Adrenal gland (tissue), 12 donors: ENCODE results near the gene MFSD12. TPM values are rescaled to one million over a fixed set of nuclear protein-coding genes. Genes with fewer than 3 reads are reported as not detected.
A peak's percentile ranks its signal among the peaks of the same experiment; 100 is the strongest.

Source experiments
- DNase-seq, 7 donors: peaks; one replicate each; pipeline ENCODE4 v3.0.0-alpha.2; 2019 to 2020
- H3K27ac ChIP-seq, 5 donors: fragments of 200-600 bp; sonication (generic) in 4 of 5; 1 replicate in 3 of 5; 2 replicates in 2 of 5; pipeline versions ENCODE4 v1.5.1 to v1.8.0; 2016 to 2020; ENCODE audit warnings: mild to moderate bottlenecking in 1 of 5
- H3K27me3 ChIP-seq: fragments of 200-600 bp; 2 replicates; pipeline ENCODE4 v1.8.0; 2021
- H3K36me3 ChIP-seq, 2 donors: fragments of 200-600 bp; replicated peaks in 1 of 2; 1 replicate in 1 of 2; 2 replicates in 1 of 2; pipeline versions ENCODE4 v1.5.1 to v1.8.0; 2018 to 2022
- H3K4me1 ChIP-seq, 2 donors: fragments of 200-600 bp; replicated peaks in 1 of 2; 1 replicate in 1 of 2; 2 replicates in 1 of 2; pipeline versions ENCODE4 v1.5.1 to v1.8.0; 2018 to 2021
- H3K4me3 ChIP-seq, 4 donors: fragments of 200-600 bp; sonication (generic) in 3 of 4; one replicate each; pipeline ENCODE4 v1.5.1; 2016 to 2018
- H3K9me3 ChIP-seq, 3 donors: fragments of 200-600 bp; sonication (generic) in 1 of 3; replicated peaks in 1 of 3; 1 replicate in 2 of 3; 2 replicates in 1 of 3; pipeline versions ENCODE4 v1.5.1 to v1.8.0; 2016 to 2021
- CTCF ChIP-seq, 6 experiments: fragments of 450-650 bp in 4 of 6; fragments of 200-600 bp in 2 of 6; sonication (generic) in 1 of 6; IDR thresholded peaks; 1 replicate in 5 of 6; 2 replicates in 1 of 6; pipeline versions ENCODE4 v1.5.1 to v1.8.0; 2016 to 2021; ENCODE audit warnings: antibody characterized with exemption in 6 of 6, mild to moderate bottlenecking in 2 of 6, moderate library complexity in 1 of 6
- POLR2A ChIP-seq, 2 donors: fragments of 450-650 bp; IDR thresholded peaks; one replicate each; pipeline ENCODE4 v1.6.1; 2017; ENCODE audit warnings: antibody characterized with exemption in 2 of 2, mild to moderate bottlenecking in 2 of 2, moderate library complexity in 1 of 2
- WGBS, 4 donors: extraction: QIAGEN DNeasy Blood & Tissue Kit in 2 of 4; methylation state at CpG; one replicate each; pipeline versions ENCODE4 v1.1.5 to v1.1.7; 2013 to 2017; 5-methylcytosine and 5-hydroxymethylcytosine counted together
- intact Hi-C, 2 donors: fragments of 100-400 bp; cut with DNase I; formaldehyde crosslinking; loops; one replicate each; pipeline versions ENCODE4 v1.14.1 to v1.15.0; 2022 to 2023
- polyA plus RNA-seq, 3 donors: library from polyadenylated mRNA; stranded (reverse); fragments of 200-250 nt in 2 of 3; fragments of 350-450 nt in 1 of 3; fragmentation: Illumina TruSeq in 1 of 3; extraction: RNeasy Lipid Tissue Mini Kit (QIAGEN cat#74804) in 1 of 3; gene quantifications; one replicate each; pipeline ENCODE4 v1.2.3, GENCODE V29; 2013 to 2014
- total RNA-seq, 9 donors: library from RNA; depleted of rRNA in 4 of 9; stranded (reverse); fragments of >200 nt in 4 of 9; fragments of 120-200 nt in 1 of 9; fragmentation: NEBNext Ultra II Directional in 1 of 9; extraction: Animal tissue kit (Norgen Biotek cat#: 25700) in 1 of 9; gene quantifications; one replicate each; pipeline versions ENCODE4 v1.1.0 to v1.2.4, GENCODE V29; 2013 to 2023
- donor health status: healthy with polysubstance abuse.
- donor health status: Bipolar disorder and iron deficiency.
- donor health status: DM: yes; HTN: yes; CAD: no.
- donor health status: DM: no; HTN: no; CAD: no.
- donor health status: DM: no; HTN: no; CAD: no.
- donor health status: DM: yes; HTN: yes; CAD: no.

Gene MFSD12
- total and polyA plus RNA-seq, 12 donors = 18.5 to 123 (median 61.1) TPM

DNA sequence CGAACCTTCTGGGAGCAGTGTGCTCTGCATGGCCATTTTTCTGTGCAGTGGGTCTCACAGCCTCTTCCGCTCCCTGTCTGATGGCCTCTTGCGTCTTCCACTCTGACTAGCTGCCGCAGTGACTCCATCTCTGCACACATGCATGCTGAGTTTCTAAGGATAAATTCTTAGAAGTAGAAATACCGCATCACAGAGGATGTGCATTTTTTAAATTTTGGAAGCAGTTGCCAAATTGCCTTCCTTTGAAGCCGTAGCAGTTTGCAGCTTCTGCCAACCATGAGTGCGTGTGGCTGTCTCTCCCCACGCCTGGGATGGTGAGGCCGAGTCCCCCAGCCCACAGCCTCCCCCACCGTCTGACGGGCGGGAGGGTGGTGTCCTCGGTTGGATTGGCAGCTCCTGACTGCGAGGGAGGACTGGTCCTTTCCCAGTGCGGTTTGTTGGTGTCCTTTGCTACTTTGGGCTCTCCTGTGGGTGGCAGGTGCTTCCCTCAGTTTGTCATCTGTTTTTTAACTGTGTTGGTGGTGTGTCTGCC, 41.4 kb downstream of the MFSD12 start:
- TF ChIP-seq POLR2A (IDR thresholded peaks at IDR 0.05) (no peak), CTCF (IDR thresholded peaks at IDR 0.05) (no peak)
- no peaks in the 10 kb centered on the region for H3K9me3 ChIP-seq
- peaks cover 33 to 42% of the 10 kb centered on the region in 2 donors for H3K4me1 ChIP-seq
- no peak overlapping the region for H3K27ac ChIP-seq
- H3K27me3 ChIP-seq = no peaks in the 10 kb centered on the region
- peaks cover 0 to under 1% of the 10 kb centered on the region in 2 donors for H3K36me3 ChIP-seq
- WGBS, 4 donors = 79 to 83% (median 80%) methylated on average over 8 to 15 of the region's 15 CpGs
- intact Hi-C loops = no loop called here
- no peak overlapping the region for H3K4me3 ChIP-seq
- no peak for DNase-seq

DNA sequence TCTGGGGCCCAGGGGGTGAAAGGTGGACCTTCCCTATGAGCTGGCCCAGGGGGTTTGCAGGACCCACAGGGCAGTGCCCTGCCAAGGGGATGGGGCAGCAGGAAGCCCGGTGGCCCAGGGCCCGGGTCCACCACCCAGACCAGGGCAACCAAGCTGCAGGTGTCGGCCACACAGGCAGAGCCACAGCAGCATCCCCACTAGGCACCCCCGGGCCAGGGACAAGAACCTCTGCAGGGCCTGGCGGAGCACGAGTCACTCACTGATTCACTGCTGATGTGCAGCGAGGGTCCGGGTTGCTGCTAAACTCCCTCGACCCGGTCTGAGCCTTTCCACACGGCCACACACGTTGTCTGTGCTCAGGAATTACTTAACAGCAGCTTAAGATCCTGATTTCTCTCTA, 42.5 kb downstream of the MFSD12 start:
- H3K9me3 ChIP-seq = no peaks in the 10 kb centered on the region
- peaks cover 33 to 45% of the 10 kb centered on the region in 2 donors for H3K4me1 ChIP-seq
- no peak for DNase-seq
- no peak overlapping the region for H3K4me3 ChIP-seq
- WGBS, 4 donors = 80 to 91% (median 83%) methylated on average over 2 to 12 of the region's 12 CpGs
- H3K36me3 ChIP-seq = peaks cover 0 to 10% of the 10 kb centered on the region in 2 donors
- no peak overlapping the region for H3K27ac ChIP-seq
- no peaks in the 10 kb centered on the region for H3K27me3 ChIP-seq
- no peak for TF ChIP-seq CTCF (IDR thresholded peaks at IDR 0.05)
- intact Hi-C loops = no loop called here

GRCh38 chr19:3513229-3514140, 43.9 kb downstream of the MFSD12 start:
- peak; percentile 79 to 91 (median 88) for DNase-seq
- 54 to 66% (median 60%) methylated on average over 12 to 23 of the region's 23 CpGs for WGBS, 4 donors
- Histone ChIP-seq H3K36me3 (peaks cover 0 to 14% of the 10 kb centered on the region in 2 donors), H3K9me3 (no peaks in the 10 kb centered on the region), H3K27me3 (no peaks in the 10 kb centered on the region), H3K27ac (peak overlapping the region; percentile 0 to 75 (median 38)), H3K4me3 (no peak overlapping the region), H3K4me1 (peaks cover 38 to 56% of the 10 kb centered on the region in 2 donors)
- intact Hi-C loops = no loop called here
- TF ChIP-seq POLR2A (IDR thresholded peaks at IDR 0.05) (no peak), CTCF (IDR thresholded peaks at IDR 0.05) (peak in 5 of 6 experiments; percentile 9 to 38 (median 32))

DNA sequence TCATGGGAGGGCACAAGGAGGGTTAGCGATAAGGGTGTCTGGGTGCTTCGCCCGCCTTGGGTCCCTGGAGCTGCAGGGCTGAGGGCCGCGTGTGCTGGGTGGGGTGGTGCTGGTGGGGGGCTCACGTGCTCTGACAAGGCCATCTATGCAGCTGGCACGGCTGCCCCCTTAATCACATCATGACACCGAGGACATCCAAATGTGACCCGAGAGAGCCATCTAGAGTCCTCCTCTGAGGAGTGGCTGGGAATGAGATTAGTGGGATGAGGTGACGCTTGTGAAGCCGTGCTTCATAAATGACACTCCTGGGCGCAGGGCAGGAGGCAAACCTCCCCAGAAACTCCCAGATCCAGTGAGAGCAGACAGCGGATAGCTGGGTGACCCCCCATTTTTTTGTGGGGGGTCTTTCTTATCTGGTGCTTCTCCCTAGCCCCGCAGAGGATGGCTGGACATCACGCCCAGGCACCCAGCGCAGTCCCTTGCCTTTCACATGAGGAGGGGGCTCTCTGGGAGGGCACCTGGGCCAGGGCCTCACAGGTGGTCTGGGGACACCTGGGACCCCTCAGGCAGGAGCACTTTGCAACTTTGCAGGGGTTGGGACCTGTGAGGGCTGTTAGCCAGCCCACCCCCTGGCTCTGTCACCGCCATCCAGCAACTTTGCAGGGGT, 44.7 kb downstream of the MFSD12 start:
- Histone ChIP-seq H3K4me3 (no peak overlapping the region), H3K4me1 (peaks cover 38 to 51% of the 10 kb centered on the region in 2 donors), H3K36me3 (peaks cover 0 to 14% of the 10 kb centered on the region in 2 donors), H3K27ac (peak overlapping the region in 3 of 5 donors; percentile 0 to 75 (median 72)), H3K27me3 (no peaks in the 10 kb centered on the region), H3K9me3 (no peaks in the 10 kb centered on the region)
- TF ChIP-seq CTCF (IDR thresholded peaks at IDR 0.05) (no peak), POLR2A (IDR thresholded peaks at IDR 0.05) (no peak)
- intact Hi-C loops = no loop called here
- WGBS, 4 donors = 62 to 81% (median 66%) methylated on average over 13 to 17 of the region's 17 CpGs
- peak in 6 of 7 donors; percentile 44 to 79 (median 60) for DNase-seq
